HG03175 (cell line): ENCODE measurements around the gene DCDC1.

Experiments
- ATAC-seq: cut with Tn5 transposase; IDR thresholded peaks from one replicate; pipeline ENCODE4 v1.9.1; 2021; ENCODE audit warnings: mild to moderate bottlenecking, moderate library complexity; ENCODE audit not compliant: unreplicated experiment

The DCDC1 gene

GRCh38 chr11:30861531-30861930 lies 508.0 kb downstream of the DCDC1 start:
- no peak for ATAC-seq

- no peak for ATAC-seq
Observed at GRCh38 chr11:30861064-30861463, 508.5 kb downstream of the DCDC1 start.

GRCh38 chr11:30860146-30860545 lies 509.4 kb downstream of the DCDC1 start:
- ATAC-seq = no peak

GRCh38 chr11:30859669-30860068 lies 509.9 kb downstream of the DCDC1 start:
- ATAC-seq = no peak

GRCh38 chr11:30855383-30856006 lies 514.0 kb downstream of the DCDC1 start:
- ATAC-seq = no peak

- no peak for ATAC-seq
Observed at GRCh38 chr11:30853439-30853838, 516.1 kb downstream of the DCDC1 start.

- no peak for ATAC-seq
Observed at GRCh38 chr11:30852645-30853044, 516.9 kb downstream of the DCDC1 start.

- ATAC-seq = no peak
Observed at GRCh38 chr11:30852091-30852490, 517.4 kb downstream of the DCDC1 start.

- ATAC-seq = no peak
Observed at GRCh38 chr11:30837252-30837651, 532.3 kb downstream of the DCDC1 start.

GRCh38 chr11:30832831-30833230 lies 536.7 kb downstream of the DCDC1 start:
- ATAC-seq = no peak

GRCh38 chr11:30830681-30831080 lies 538.9 kb downstream of the DCDC1 start:
- no peak for ATAC-seq

- ATAC-seq = no peak
Observed at GRCh38 chr11:30826911-30827310, 542.6 kb downstream of the DCDC1 start.

- no peak for ATAC-seq
Observed at GRCh38 chr11:30825723-30826122, 543.8 kb downstream of the DCDC1 start.

- no peak for ATAC-seq
Observed at GRCh38 chr11:30823119-30823518, 546.4 kb downstream of the DCDC1 start.

- ATAC-seq = no peak
Observed at GRCh38 chr11:30821438-30821965, 548.0 kb downstream of the DCDC1 start.

- no peak for ATAC-seq
Observed at GRCh38 chr11:30818721-30819120, 550.8 kb downstream of the DCDC1 start.

GRCh38 chr11:30816959-30817880 lies 552.3 kb downstream of the DCDC1 start:
- ATAC-seq = no peak

- no peak for ATAC-seq
Observed at GRCh38 chr11:30815619-30816018, 553.9 kb downstream of the DCDC1 start.

- no peak for ATAC-seq
Observed at GRCh38 chr11:30814737-30815136, 554.8 kb downstream of the DCDC1 start.
